ENCODE measurements around the gene FLRT2. TPM values are rescaled to one million over a fixed set of nuclear protein-coding genes. Genes with fewer than 3 reads are reported as not detected.

Gene FLRT2
- total RNA-seq, 1 experiment from 2014 or later, result 23.5 TPM

GRCh38 chr14:85523624-85524023 lies 6.3 kb upstream of the FLRT2 start:
- H3K27me3 ChIP-seq, result no peaks in the 10 kb centered on the region
- no peak overlapping the region for H3K27ac ChIP-seq
- no peak for DNase-seq
- peaks cover 12% of the 10 kb centered on the region for H3K4me1 ChIP-seq
- no peaks in the 10 kb centered on the region for H3K36me3 ChIP-seq
- no peak overlapping the region for H3K4me3 ChIP-seq
- H3K9me3 ChIP-seq (replicated peaks), result no peaks in the 10 kb centered on the region

DNA sequence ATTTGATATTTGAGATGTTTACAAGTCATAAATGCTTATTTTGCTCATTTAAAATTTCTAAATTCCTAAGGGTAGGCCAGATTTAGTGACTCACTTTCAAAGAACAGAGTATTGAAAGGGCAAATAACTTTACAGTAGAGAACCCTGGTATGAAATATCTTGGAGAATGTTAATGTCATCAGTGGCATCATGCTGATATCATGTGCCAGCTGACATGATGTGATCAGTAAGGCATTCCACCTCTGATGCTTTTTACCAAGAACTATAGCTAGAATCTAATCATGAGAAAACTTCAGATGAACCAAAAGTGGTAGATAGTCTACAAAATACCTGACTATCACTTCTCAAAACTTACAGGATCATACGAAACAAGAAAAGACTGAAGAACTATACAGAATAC lies 2.9 kb upstream of the FLRT2 start:
- peaks cover 12% of the 10 kb centered on the region for H3K4me1 ChIP-seq
- no peak overlapping the region for H3K4me3 ChIP-seq
- no peaks in the 10 kb centered on the region for H3K27me3 ChIP-seq
- H3K9me3 ChIP-seq (replicated peaks), result no peaks in the 10 kb centered on the region
- peak; percentile 11 to 13 for DNase-seq
- no peaks in the 10 kb centered on the region for H3K36me3 ChIP-seq
- peak overlapping the region; percentile 53 for H3K27ac ChIP-seq

DNA sequence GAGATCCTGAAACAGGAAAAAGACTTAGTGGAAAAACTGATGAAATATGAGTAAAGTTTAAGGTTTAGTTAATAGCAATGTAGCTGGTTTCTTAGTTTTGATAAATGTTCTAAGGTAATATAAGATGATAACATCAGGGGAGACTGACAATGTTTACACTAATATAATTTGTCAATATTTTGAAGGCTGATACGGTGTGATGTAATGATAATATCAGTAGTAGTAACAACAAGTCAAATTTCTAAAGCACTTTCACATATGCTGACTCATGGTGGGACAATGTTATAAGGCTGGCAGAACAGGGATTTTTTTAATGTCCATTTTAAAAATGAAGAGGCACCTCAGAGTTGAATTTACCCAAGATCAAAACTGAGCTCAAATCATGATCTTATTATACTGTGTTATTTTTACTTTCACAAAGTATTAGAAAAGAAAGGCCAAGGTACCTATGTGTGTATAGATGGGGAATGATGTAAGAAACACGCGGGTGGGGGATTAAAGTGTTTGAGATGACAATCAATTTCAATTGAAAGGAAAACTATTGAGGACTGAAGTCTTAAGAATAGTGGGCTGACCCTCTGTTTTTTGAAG lies 2.4 kb upstream of the FLRT2 start:
- Histone ChIP-seq H3K4me3 (no peak overlapping the region), H3K36me3 (no peaks in the 10 kb centered on the region), H3K9me3 (replicated peaks) (no peaks in the 10 kb centered on the region), H3K27me3 (no peaks in the 10 kb centered on the region), H3K27ac (peak overlapping the region; percentile 53), H3K4me1 (peaks cover 12% of the 10 kb centered on the region)
- no peak for DNase-seq

DNA sequence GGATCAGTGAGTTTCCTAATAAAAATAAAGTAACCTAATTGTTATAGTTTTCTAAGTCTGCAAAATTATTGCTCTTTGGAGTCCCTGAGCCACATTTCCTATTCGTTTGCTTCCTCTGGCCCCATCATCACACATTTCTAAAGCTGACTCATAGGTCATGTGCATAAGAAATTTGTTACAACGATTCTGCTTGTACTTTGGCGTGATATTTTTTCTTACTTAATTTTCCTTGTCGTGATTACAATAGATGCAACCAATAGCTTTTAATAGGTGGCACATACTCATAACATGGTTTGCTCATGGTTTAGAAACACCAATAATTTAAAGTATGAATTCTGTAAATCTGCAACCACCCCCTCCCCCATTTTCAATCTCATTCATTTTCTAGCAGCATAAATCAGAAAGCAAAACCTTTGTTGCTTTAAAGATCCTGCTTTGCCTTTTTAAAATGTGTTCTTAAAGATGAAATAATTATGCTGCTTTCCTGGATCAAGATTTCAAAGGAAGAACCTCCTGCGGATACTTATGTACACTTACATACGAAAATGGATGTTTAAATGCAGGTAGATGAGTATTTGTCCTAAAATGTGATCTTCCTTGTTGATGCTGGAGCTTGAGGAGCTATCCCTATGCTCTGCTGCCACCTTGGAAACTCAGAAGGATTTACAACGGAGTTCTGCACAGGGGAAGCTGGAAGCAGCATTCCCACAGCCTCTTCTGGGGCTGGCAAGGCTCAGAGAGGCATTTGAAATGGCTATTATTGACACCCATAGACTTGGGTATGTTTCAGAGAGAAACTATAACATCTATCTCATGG lies 1.7 kb upstream of the FLRT2 start:
- Histone ChIP-seq H3K4me1 (peaks cover 12% of the 10 kb centered on the region), H3K36me3 (no peaks in the 10 kb centered on the region), H3K27me3 (no peaks in the 10 kb centered on the region), H3K27ac (peak overlapping the region; percentile 53; the same call in 1 of the 2 replicates), H3K9me3 (replicated peaks) (no peaks in the 10 kb centered on the region), H3K4me3 (peak overlapping the region; percentile 96)
- DNase-seq, result peak; percentile 40 to 63

DNA sequence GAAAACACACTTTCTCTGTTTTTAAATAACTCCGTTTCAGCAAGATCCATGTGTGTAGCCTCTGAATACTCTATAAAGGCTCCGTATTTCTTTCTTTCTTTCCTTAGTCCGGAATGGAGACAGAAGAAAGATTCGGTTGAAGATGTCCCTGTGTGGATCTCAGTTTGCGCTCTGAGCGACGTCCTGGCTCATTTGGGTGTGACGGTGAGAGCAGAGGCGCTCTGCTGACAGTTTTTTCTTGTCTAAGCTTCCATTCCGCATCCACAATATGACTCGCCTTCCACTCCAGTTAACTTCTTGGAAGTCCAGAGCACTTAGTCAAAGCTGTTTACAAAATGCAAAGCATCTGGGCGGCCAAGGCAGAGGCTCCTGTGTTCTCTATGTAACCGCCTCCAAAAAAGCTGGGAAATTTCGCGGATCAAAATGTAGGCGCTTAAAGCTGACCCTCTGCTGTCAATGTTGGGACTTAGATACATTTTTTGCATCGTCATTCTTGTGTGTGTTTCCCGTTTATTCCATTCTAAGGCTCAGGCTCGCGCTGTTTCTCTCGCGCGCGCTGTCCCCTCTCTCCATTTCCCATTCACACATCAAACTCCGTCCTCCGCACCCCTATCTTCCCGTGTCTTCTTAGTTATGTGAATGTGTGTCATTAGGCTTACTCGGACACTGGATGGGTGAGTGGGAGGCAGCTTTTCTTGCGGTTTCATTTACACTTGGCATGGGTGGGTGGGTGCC lies 880 bp upstream of the FLRT2 start:
- Histone ChIP-seq H3K4me1 (peaks cover 12% of the 10 kb centered on the region), H3K9me3 (replicated peaks) (no peaks in the 10 kb centered on the region), H3K4me3 (peak overlapping the region; percentile 96), H3K36me3 (no peaks in the 10 kb centered on the region), H3K27ac (peak overlapping the region; percentile 30), H3K27me3 (no peaks in the 10 kb centered on the region)
- peak in 1 of 2 experiments; percentile 16 for DNase-seq

GRCh38 chr14:85530626-85531025 lies 682 bp downstream of the FLRT2 start:
- H3K27me3 ChIP-seq, result no peaks in the 10 kb centered on the region
- peak in 1 of 2 experiments; percentile 2 for DNase-seq
- peak overlapping the region; percentile 48 for H3K27ac ChIP-seq
- H3K36me3 ChIP-seq, result no peaks in the 10 kb centered on the region
- no peaks in the 10 kb centered on the region for H3K9me3 ChIP-seq (replicated peaks)
- H3K4me1 ChIP-seq, result peaks cover 12% of the 10 kb centered on the region
- peak overlapping the region; percentile 96 for H3K4me3 ChIP-seq

DNA sequence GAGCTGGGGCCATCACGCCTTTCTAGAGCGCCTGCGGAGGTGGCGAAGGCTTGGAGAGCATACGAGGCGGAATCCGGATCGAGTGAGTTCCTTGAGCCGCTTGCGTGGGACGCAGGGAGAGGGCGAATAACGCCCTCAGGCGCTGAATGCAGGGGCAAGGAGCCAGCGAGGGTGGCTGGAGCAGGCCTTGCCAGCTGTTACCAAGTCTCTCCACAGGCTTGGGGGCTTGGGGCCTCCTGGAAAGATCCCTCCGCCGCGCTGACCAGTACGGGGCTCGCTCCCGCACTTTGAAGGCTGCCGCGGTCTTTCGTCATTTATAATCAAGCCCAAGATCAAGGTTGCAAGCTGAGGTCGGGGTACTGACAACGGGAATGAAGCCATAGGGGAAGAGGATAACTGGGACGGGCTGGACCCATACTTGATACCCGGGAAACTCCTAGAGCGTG lies 1.2 kb downstream of the FLRT2 start:
- Histone ChIP-seq H3K27ac (peak overlapping the region; percentile 48), H3K27me3 (no peaks in the 10 kb centered on the region), H3K36me3 (no peaks in the 10 kb centered on the region), H3K9me3 (replicated peaks) (no peaks in the 10 kb centered on the region), H3K4me1 (peaks cover 12% of the 10 kb centered on the region), H3K4me3 (peak overlapping the region; percentile 96)
- DNase-seq, result peak; percentile 59 to 64

DNA sequence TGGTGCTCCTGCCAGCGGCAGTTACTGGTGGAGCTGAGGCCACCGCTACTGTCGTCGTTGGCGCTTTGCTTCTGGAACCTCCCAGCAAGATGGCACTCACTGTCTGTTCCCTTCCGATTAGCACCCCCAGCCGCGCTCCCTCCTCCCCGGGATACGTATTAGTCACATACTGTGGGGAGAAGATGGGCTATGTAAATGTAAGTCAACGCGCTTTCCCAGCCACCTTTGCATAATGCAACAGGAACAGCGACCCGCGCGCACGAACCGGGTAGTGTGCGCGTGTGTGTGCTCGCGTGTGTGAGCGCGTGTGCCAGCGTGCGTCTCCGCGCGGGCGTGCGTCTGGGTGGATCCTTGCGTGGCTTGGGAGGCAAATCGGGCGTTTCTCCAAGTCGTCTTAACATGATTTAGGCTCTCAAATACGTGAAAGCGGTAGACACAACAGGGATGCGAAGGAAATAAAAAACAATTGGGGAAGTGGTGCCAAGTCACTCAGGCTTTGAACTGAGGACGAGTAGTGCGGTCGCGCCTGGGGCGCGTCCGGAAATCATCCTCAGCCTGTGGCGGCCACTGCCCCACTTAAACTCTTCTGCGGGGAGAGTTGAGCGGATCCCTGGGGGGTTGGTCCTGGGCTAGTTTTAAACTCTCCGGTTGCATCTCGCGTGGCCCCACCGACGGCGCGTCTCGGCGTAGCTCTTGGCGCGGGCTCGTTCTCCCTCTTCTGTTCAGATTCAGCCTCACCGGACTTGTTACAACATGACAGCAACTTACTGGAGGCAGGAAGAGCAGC lies 1.8 kb downstream of the FLRT2 start:
- peak; percentile 50 to 52 for DNase-seq
- Histone ChIP-seq H3K27ac (peak overlapping the region; percentile 48), H3K36me3 (no peaks in the 10 kb centered on the region), H3K27me3 (no peaks in the 10 kb centered on the region), H3K9me3 (replicated peaks) (no peaks in the 10 kb centered on the region), H3K4me1 (peaks cover 10% of the 10 kb centered on the region), H3K4me3 (peak overlapping the region; percentile 96)

- H3K27ac ChIP-seq, result peak overlapping the region; percentile 89
- no peak for DNase-seq
- H3K27me3 ChIP-seq, result no peaks in the 10 kb centered on the region
- H3K36me3 ChIP-seq, result no peaks in the 10 kb centered on the region
- peak overlapping the region; percentile 96 for H3K4me3 ChIP-seq
- no peaks in the 10 kb centered on the region for H3K9me3 ChIP-seq (replicated peaks)
- peaks cover 3% of the 10 kb centered on the region for H3K4me1 ChIP-seq
Measured at GRCh38 chr14:85532374-85533022, 2.6 kb downstream of the FLRT2 start.

GRCh38 chr14:85533023-85533860 lies 3.3 kb downstream of the FLRT2 start:
- Histone ChIP-seq H3K27me3 (no peaks in the 10 kb centered on the region), H3K4me1 (peaks cover 4% of the 10 kb centered on the region), H3K9me3 (replicated peaks) (no peaks in the 10 kb centered on the region), H3K36me3 (no peaks in the 10 kb centered on the region), H3K27ac (peak overlapping the region; percentile 89), H3K4me3 (peak overlapping the region; percentile 96)
- DNase-seq, result peak; percentile 85 to 91

DNA sequence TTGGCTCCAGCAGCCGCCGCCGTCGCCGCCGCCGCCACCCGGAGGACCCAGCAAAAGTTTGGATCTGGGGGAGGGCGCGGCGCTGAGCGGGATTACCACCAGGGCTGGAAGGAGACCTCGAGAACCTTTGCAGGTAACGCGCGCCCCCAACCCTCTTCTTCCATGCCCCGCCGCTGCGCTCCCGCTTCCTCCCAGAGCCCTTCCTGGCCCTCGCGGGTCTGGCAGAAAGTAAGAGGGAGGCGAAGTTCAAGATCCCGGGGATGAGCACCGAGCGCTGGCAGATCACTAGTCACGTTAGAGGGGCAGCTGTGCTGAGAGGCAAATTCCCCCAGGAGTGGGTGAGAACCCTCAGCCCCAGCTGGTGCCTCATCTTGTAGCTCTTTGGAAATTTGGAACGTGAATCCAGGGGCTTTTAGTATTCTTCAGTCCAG lies 3.9 kb downstream of the FLRT2 start:
- Histone ChIP-seq H3K36me3 (no peaks in the 10 kb centered on the region), H3K9me3 (replicated peaks) (no peaks in the 10 kb centered on the region), H3K27ac (peak overlapping the region; percentile 89), H3K27me3 (no peaks in the 10 kb centered on the region), H3K4me1 (peaks cover 11% of the 10 kb centered on the region), H3K4me3 (peak overlapping the region; percentile 96)
- peak; percentile 64 to 73 for DNase-seq

GRCh38 chr14:85534458-85535293 lies 4.7 kb downstream of the FLRT2 start:
- Histone ChIP-seq H3K27ac (peak overlapping the region; percentile 89), H3K4me1 (peaks cover 14% of the 10 kb centered on the region), H3K27me3 (no peaks in the 10 kb centered on the region), H3K4me3 (peak overlapping the region; percentile 96), H3K36me3 (no peaks in the 10 kb centered on the region; the same call in 1 of the 2 replicates), H3K9me3 (replicated peaks) (no peaks in the 10 kb centered on the region)
- peak; percentile 41 to 64 for DNase-seq
